AG08396 (cell line): ENCODE data around the gene WDR1.
A peak's percentile ranks its signal among the peaks of the same experiment; 100 is the strongest.

Source experiments
- DNase-seq: peaks from one replicate; pipeline ENCODE4 v3.0.0; 2012; ENCODE audit warnings: low spot score, mixed read lengths

WDR1 gene

DNA sequence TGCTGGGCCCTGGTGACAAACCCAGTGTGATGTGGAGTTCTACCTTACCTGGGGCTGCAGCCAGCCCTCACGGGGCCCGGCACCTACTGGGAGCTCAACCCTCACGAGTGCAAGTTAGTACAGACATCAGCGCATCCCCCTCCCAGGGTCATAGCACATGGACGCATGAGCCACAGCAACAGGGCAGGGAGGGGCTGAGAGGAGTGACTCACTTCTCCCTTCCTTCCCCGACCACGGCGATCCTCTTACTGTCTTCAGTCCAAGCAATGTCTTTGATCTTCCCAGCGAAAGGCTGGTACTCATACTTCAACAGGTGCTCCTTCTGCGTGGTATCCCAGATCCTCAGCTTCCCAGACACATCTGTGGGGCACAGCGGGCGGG lies 17.8 kb downstream of the WDR1 start:
- DNase-seq: peak; percentile 46

DNA sequence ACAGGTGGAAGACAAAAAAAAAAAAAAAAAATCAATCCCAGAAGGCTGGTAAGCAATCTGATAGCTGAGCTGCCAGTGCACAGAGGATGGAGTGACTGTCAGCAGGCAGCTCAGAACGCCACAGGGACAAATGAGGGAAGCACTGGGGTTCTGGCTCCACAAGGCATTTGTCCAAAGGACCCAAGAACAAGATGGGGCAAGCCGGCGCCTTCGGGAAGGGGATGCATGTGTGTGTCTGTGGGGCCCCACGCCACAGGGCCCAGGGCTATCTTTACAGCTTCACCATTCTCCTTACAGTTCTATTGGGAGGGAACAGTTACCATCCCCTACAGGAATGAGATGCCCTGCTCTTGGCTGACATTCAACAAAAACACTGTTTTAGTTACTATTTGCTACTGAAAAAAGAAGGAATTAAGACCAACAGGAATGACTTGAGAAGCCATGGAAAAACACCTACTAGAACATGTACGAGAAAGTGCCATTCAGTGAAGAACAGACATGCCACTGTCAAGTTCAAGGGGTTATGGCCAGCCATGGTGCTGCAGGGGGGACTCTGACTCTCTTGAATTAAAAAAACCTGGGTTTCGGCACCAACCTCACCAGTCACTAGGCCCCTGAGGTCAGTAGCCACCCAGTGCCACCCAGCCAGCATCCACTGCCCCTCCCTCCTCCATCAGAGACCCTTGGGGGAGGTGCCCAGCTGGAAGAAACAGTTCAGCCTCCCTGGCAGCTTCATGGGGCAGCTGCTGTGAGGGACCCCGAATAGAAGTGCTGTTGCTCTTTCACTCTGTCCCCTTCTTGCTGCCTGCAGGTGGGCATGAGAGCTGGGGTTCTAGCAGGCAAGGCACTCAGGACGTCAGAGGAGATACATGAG lies 18.5 kb downstream of the WDR1 start:
- no peak for DNase-seq

DNA sequence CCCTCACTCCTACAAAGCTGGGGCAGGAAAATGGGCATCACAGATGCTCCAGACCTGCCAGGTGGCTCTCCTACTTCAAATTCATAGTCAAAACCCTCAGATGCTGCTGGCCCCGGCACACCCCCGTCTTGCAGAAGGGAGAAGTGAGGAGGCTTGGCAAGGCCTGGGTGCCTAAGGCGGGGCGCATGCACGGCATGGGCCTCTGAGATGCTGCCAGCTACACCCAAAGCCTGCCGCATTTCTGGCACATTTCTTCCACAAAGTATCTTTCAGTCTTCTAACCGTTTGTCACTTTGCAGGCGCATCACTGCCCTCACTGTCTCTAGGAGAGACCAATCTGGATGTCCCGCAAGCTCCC lies 19.6 kb downstream of the WDR1 start:
- no peak for DNase-seq

DNA sequence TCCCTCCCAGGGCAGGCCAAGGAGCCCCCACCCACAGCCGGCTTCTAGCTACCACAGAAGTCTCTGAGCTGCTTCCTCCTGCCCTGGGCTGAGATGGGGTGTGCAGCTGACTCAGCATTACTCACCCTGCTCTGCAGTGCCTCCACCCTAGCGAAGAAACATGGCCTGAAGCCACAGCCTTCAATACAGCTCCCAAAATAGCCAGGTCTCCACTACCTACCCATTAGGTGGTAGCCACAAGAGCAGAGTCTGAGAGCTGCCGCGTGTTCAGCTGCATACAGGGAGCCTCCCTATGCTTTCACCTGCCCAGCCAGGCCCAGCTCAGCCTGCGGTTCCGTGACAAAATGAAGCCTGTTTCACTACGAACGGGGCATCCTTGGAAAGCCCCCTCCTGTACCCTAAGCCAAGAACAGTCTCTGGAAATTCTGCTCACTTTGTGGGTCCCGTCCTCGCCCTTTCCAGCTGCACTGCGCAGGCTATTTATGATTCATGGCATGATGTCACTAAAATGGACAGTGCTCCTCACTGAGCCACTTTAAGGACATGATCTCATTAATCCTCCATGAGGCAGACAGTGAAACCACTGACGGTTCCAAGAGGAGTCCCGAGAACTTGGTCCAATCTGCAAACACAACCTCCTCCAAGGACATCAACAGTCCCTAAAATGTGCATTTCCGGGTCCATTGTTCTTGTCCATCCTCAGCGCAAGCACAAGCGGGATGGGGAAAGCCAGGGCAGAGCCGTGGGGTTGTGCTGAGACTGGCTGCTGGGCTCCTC lies 20.2 kb downstream of the WDR1 start:
- peak; percentile 89 for DNase-seq

DNA sequence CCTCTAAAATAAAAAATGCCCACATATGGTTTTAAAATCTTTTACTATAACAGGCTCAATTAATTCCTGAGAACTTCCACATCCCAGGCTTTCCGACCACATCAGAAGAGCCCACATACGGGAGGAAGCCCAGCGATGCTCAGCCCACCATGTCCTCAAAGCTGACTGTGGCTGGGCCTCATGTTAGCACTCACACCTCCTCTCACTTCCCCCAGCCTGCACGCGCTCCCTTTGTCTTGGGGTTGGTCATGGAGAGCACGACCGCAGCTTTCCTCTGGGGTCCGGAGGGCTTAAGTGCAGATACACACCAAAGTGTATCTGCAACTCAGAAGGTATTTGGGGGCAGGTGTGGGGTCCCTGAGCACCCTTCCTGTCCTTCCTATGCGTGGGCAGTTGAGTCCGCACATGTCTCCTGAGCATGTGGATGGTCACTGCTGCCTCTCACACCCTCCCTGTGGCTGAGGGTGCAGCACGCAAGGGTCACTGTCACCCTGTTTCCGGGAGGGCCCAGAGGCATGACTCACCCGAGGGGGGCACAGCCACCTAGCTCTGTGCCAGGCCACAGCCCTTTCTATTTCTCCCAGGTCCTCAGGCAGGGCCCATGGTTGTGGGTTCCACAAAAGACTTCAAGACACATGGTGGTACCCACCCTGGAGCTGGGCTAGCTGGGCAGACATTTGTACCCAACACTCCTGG lies 21.2 kb downstream of the WDR1 start:
- no peak for DNase-seq

DNA sequence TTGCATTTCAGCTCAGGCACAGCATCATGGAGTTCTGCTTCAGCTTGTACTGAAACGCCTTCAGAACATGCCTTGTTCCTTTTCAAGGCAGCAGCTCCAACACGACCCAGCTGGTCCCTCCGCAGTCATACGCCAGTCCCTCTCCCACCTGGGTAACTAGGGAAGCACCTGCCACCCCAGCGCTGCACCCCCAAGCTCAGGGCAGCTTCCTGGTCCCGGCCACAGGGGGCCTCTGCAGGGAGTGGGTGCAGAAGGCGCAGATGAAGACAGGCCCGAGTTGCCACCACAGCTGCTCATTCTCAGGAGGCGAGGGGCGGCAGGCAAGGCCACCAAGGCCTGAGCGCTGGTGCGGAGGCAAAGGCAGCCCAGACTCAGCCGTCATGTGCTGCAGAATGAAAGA lies 21.8 kb downstream of the WDR1 start:
- DNase-seq: no peak

DNA sequence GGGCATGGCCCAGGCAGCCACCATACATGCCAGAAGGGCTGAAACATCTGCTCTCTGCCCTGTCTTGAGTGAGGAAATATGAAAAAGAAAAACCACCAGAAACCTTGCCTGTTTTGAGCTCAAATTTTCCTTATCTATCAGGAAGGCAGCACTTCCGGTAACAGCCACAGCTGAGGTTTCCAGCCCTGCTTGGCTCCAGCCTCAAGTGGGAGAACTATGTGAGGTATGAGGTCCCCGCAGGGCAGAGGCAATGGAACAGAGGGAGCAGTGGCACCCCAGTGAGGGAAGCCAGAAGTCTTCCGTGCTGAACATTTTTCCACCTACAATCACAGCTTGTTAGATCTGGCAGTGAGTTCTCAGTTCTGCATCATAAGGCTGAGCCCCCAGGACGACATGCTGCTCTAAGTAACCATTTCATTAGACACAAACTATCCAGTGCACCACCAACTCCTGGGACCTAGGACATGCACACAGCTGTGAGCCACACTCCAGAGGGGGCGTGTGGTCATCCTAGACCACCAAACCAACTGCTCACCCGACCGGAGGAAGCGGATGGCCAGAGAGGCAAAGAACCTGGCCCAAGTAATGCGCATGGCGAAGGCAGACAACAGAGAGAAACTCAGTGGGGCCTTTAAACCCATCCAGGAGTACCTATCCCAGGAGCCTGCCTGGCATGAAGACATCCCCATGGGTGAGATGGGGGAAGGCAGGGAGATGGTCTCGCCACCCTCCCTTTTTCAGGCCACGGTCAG lies 22.6 kb downstream of the WDR1 start:
- peak; percentile 86 for DNase-seq

DNA sequence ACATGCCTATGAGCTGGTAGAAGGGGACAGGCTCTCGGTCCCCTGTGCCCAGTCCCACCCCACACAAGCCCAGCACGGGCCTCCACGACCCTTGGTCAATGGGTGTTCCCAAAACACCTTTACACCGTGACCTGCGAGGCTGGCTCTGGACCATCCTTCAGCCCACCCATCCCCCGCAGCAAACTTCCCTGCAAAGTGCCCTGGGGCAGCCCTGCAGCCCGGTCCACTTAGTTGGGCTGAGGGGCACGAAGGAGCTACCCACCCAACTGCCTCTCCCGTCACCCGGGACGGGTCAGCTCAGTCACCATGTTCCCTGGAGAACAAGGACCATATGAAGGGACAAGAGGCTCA lies 23.4 kb downstream of the WDR1 start:
- no peak for DNase-seq

DNA sequence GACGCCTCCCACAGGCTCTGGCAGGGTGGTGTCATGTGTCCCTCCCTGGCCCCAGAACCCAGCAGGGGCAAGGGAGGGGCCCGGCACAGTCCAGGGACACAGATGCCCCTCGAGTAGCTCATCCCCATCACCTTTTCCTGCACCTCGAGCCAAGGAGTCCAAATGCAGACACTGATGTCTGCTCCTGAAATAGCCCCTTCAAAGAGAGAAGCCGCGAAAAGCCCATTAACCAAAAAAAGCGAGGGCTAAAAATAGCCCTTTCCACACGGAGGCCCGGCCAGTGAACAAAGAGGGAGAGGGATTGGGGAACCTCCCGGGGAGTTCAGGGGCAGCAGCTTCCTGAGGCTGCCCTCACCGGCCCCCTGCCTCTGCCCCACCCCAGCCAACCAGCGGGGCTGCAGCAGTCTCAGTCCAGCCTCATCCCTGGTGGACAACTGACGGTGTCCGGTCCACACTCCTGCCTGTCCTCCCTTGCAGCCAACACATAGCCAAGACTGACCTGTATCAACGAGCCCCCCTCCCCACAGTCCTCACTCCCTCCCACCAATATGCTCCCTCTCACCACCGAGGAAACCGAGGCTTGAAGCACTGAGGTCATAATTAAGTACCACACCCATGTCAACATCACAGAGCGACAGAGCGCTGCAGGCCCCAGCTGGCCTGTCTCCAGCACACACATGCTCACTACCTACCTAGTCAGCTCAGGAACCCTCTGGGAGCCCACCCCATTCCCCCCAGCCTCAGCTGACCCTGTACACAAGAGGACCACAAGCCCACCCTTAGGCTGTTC lies 23.9 kb downstream of the WDR1 start:
- no peak for DNase-seq

DNA sequence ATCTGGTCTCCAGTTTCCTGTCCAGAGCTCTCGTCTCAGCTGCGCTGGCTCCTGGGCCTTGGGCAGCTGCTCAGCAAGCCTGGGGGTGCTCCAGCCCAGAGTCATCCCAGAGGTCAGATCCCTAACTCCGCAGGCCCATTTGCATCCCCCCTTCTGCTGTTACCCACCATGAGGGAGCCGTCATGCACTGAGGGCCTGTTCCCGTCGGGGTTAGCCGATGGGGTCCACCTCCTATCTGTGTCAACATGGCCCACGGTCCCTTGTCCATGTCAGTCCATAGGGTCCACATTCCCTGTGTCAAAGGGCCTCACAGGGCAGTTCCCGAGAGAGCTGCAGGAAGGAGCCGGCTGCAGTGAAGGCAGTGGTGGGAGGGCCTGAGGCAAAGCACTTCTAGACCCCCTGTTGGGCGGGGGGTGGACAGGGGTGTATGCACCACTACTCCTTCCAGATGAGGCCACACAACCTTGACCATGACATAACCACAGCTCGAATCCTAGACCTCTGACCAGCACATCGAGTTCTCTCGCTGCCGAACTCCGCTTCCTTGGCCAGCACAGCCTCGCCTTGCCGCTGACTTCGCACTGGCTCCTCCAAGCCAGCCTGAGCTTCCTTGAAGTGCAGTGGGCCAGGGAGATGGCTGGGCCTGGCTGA lies 24.9 kb downstream of the WDR1 start:
- DNase-seq: no peak

DNA sequence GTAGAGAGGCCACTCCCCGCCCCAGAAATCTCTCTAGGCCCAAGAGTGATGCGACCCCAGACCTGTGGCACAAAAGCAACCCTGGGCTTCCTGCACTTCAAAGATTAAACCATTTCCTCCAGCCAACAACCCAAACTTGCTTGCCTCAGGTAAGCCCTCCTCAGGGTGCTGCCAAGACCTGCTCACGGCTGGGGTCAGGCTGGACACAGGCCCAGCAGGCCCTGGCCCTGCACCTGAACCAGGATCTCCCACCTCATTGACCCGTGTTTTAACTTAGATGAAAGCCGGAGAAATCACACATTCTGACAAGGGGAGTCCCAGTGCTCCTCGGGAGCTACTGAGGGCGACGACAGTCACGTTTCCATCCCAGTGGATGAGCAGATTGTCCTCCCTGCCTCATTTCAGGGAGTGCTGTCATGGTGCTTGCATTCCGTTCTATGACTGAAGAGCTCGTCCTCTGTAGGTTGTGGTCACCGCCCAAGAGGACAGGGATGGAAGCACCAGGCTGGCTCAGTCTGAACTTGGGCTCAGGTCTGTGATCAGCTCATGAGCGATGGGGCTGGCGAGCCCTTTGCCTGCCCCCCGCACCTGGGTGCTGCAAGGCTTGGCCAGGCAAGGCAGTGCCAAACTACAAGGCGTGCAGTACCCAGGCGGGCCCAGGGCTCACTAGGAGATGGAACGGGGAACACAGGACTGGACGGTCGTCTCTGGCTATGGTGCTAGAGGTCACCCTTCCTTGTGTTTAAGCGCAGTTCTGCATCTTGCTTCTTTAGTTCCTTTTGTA lies 25.9 kb downstream of the WDR1 start:
- DNase-seq: no peak

DNA sequence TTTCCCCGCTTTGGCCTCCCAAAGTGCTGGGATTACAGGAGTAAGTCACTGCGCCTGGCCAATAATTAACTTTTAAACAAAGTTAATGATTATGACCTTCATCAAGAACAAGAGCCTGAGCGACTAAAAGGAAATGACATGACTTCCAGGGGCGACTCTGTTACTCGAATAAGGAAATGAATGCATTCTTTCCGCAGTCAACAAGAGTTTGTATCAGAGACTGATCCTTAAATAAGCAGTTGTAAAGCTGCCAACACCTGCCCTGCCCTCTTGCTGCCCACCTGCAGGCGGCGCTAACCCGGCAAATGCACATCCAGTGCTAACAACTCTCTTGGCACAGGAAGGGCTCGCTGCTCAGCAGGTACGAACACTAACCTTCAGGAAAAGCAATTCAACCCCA lies 27.3 kb downstream of the WDR1 start:
- no peak for DNase-seq

DNA sequence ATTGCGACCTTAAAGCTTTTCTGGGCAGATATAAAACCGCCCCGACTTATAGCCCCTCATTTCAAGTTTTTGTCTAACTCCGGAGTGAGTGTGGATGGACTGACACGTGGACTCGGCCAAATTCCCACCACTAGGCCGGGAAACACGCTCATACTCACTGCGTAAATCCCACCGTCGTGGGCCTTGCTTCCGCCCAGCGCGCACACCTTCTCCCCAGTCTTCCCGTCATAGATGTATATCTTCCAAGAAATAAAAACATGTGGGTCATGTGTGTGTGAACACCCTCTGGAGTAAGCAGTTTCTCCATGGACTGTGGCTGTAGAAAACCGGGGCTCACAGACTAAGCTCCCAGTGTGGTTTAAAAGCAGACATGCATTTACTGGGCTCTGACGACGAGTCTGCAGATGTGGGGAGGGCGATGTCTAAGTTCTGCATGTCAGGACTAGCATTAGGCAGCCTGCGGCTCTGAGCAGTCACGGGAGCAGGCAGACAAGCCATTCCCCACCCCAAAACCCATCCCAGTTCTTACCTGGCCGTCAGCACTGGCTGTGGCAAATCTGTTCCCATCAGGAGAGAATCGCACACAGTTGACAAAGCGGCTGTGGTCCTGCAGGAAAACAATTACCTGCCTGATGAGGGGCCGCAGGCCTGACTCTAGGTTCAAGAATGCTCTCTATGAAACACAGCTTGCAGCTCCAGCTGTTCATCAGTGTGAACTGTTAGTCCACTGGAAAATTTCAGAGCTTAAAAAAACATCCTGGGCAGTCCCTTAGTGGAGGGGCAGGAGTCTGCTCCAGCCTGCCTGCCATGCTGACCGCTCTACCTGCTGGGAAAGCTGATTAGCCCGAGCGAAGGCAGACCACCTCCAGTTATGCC lies 28.2 kb downstream of the WDR1 start:
- DNase-seq: no peak

DNA sequence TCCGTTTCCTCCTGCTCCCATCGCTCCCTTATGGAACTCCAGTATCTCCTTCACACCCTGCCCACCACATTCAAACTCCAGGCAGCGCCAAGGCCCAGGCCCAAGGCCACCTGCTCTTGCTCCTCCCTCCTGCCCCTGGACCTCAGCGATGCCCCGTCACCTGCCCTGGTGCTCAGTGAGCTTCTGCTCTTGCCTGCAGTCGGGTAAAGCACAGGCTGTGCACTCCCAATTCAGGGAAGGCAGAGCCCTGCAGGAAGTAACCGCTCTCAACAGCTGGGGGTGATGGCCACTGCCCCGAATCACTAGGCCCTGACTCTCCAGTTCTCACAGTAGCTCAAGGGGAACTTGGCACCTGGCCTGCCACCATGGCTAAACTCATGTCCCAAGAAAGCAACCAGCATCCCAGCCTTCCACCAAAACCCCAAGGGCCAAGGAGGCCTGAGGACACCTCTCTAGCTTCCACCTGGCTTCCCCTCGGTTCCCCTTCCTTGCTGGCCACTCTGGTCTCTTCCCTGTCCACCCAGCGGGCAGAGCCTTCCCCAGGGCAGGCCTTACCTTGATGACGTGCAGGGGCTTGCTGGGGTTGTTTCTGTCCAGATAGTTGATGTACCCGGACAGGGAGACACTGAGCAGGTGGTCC lies 29.3 kb downstream of the WDR1 start:
- no peak for DNase-seq

DNA sequence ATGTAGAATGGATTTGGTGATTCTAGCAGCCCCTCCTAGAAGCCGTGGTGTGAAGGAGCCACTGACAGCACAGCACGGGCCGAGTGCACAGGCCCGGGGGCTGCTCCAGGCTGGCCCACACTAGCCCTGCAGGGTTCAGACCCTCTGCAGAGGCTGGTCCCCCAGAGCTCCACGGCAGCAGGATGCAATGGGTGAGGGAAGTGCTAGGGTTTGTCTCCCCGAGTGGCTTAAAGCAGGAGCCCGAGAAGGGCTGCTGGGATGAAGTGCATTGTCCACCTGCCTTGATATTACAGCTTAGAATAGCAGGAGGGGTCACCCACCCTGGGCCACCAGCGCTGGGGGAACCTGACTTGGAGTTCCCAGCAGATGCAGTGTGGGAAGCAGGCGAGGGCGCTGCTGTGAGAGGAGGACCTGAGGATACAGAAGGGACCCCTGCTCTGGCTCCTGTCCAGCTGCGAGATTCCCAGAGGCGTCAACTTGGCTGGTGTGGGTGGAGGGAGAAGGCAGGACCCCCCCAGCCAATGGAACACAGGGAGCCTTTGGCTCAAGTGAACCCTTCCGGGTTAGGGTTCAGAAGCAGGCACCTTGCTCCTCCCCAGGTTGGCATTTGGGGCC lies 30.0 kb downstream of the WDR1 start:
- no peak for DNase-seq

DNA sequence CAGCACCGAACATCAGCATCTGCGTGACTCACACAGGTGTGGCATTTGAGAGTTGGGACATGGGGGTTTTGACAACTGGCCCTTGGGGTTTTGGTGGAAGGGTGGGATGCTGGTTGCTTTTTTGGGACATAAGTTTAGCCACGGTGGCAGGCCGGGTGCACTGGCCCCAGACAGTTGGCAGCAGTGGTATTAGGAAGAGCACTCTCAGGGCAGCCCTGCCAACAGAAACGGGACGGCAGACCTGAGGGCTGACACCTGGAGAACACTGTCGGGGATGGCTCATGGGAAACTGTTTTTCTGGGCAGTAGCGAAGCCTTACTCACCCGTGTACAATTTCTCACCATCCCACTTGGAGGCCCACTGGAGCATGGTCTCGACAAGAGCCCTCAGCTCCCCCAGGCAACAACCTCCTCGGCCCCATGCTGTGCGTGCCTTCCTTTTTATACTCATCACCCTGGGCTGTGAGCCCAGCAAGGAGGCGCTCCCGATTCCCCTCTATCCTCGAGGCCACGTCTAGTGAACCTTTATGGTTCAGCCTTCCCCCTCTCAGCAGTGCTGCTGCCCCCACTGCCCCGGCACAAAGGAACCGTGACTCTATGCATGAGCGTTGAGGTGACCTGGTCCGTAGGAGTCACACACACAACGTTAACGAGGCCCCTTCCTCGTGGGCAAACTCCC lies 30.6 kb downstream of the WDR1 start:
- no peak for DNase-seq

DNA sequence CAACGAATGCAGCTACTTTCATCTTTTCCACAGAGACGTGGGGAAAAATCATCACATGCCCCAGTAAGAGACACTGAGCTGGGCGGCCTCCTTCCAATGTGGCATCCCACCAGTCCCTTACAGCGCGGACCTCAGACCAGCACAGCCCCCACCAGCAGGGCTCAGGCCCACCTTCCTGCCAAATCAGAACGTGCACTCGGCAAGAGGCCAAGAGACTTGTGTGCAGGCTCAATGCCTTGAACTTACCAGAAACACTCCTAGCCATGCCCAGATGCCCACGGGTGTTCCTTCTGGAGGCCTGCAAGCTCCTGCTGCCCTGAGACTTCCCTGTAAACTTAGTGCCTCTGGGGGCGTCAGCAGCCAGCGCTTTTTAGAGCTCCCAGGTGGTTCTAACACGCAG lies 31.2 kb downstream of the WDR1 start:
- DNase-seq: no peak
